GM19043 (cell line): Measurements from ENCODE around the gene SLC25A13.

ENCODE experiments used
- ATAC-seq: cut with Tn5 transposase; IDR thresholded peaks from one replicate; pipeline ENCODE4 v1.9.1; 2021; ENCODE audit warnings: low read depth; ENCODE audit not compliant: unreplicated experiment

Gene SLC25A13

DNA sequence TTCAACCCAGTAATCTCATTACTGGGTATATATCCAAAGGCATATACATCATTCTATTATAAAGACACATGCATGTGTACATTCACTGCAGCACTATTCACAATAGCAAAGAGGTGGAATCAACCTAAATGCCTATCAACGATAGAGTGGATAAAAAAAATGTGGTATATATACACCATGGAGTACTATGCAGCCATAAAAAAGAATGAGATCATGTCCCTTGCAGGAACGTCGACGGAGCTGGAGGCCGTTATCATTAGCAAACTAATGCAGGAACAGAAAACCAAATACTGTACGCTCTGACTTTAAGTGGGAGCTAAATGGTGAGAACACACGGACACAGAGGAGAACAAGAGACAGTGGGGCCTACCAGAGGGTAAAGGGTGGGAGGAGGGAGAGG is 105.5 kb downstream of the SLC25A13 start:
- no peak for ATAC-seq

GRCh38 chr7:96212474-96212873 is 109.4 kb downstream of the SLC25A13 start:
- no peak for ATAC-seq

DNA sequence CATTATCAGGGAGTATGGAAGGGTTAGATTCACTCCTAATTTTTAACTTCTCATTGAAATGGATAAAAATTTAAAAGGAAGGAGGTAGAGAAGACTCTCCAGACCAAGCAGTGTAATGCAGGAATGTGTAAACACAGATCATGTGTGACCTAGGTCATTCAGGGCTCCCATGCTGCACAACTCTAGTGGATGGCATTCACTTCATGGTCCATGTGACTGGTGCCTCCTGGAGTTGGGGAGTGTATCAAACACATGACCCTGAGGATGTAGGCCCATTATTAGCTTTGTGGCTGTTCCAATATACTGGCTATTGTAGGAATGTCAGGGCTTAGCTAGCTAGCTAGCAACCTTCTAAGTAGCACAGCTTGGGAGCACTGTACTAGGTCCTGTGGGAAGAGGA is 109.9 kb downstream of the SLC25A13 start:
- ATAC-seq, result no peak

DNA sequence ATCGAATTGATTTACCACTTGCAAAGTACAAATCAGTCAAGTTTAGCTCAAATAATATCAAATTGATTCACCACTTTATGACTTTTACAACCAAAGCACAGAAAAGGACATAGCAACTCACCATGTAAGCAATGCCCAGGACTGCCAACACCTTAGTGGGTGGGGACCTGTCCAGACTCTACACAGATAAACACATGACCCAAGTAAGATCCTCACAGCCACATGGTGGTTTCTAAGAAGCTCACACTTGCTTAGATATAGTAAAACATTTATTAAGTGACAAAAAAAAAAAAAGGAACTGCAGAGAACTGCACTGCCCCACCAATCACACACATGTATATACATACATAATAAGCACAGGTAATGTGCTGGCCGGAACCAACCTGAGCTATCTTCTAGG is 116.2 kb downstream of the SLC25A13 start:
- ATAC-seq, result no peak

DNA sequence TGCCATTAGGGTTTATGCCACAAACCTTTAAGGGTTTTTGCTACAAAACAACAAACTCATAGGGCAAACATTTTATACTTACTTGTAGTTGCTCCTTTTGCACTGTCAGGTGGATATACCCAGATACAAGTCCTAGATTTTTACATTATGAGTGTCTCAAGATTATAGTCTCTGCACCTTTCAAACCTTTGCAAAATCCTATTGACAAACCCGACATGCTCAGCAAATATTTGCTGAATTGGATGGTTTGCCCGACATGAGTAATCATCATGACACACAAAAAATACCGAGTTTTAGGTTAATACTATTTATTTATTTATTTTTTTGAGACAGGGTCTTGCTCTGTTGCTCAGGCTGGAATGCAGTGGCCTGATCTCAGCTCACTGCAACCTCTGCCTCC is 117.3 kb downstream of the SLC25A13 start:
- ATAC-seq, result no peak

- ATAC-seq, result no peak
These were observed 118.1 kb downstream of the SLC25A13 start for GRCh38 chr7:96203786-96204185.

GRCh38 chr7:96202102-96202501 is 119.8 kb downstream of the SLC25A13 start:
- ATAC-seq, result no peak

DNA sequence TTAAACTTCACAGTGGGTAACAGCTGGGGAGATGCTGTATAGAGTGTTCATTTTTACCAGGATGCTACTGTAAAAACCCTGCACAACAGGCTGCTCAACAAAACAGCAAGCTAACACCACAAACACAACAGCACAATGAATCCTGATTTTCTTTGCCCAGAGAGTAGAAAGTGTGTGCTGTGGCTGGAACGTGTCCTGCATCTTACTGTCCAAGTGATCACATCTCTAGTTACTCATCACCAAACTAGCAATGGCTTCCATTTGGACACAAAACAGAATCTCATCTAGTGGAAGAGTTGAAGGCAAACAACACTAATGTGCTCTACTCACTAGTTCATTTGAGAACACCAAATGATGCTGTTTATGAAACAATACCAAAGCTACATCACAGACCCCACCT is 121.2 kb downstream of the SLC25A13 start:
- ATAC-seq, result no peak

DNA sequence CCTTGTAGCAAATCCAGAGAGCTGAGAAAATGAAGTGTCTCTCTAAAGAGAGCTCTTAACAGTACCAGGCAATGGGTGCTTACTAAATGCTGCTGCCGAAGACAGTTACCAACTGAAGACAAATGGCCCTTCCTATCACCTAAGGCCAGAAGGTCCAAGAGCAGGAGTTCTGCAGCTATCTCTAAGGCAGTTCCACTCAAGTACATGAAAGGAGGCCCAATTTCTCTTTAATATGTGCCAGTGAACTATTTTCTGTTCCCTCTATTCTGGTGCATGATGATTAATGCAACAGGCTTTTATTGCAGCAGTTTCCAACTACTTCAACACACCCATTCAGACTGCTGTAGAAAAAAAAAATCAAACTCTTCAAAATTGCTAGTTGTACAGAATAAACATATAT is 122.5 kb downstream of the SLC25A13 start:
- no peak for ATAC-seq

DNA sequence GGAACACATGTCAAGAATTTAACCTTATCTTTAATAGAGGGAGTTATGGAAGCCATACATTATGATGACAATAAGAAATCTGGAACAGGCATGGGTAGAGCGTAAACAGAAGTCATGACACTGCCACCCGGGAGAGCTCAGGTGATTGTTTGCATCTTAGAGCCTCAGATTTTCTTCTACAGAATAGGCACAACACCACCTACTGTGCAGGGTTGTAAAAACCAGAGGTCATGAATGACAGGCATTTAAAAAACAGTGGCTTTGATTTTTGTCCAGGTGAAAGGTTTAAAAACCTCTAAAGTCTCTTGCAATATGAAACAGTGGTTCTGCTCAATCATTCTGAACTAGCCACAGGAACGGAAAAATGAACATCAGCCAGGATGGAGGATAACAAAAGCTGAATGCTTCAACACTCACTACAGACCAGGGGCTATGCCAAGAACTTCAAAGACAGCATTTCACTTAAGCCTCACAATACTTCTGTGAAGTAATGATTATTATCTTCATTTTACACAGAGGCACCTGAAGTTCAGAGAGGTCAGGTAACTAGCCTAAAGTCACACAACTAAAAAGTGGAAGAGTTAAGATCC is 123.8 kb downstream of the SLC25A13 start:
- ATAC-seq, result no peak

GRCh38 chr7:96196676-96197075 is 125.2 kb downstream of the SLC25A13 start:
- ATAC-seq, result no peak

DNA sequence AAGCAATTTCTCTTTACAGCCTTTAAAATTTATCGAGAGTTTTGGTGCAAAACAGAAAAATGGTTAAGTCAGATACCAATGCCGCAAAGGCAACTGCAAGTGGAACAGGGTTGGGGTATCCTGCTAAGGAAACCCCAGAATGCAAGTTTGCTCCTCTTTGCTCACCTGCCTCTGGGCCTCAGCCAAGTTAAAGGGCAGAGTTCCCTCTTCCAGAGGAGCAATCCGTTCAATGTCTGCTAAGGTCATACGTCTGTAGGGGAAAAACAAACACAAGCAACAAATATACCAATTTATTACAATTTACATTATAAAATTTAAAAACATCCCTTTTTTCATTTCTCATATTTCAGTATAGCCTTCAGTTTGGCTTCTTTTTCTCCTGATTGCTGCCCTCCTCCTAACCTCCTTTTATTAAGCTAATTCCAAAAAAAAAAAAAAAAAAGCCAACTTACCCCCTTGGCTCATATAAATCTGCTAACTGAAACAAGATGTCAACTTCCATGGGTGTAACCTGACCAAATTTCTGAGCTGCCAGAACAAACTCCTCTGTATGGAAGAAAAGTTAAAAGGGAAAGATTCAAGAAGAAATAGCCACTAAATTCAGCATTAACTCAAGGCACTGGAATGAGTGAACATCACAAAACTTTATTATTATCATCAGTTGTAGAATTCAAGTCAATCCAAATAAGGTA is 132.6 kb downstream of the SLC25A13 start:
- ATAC-seq, result no peak

- no peak for ATAC-seq
These were observed 133.3 kb downstream of the SLC25A13 start for GRCh38 chr7:96188591-96188991.

GRCh38 chr7:96188174-96188581 is 133.7 kb downstream of the SLC25A13 start:
- no peak for ATAC-seq

GRCh38 chr7:96187735-96188134 is 134.2 kb downstream of the SLC25A13 start:
- ATAC-seq, result no peak

- no peak for ATAC-seq
These were observed 137.1 kb downstream of the SLC25A13 start for GRCh38 chr7:96184783-96185182.

DNA sequence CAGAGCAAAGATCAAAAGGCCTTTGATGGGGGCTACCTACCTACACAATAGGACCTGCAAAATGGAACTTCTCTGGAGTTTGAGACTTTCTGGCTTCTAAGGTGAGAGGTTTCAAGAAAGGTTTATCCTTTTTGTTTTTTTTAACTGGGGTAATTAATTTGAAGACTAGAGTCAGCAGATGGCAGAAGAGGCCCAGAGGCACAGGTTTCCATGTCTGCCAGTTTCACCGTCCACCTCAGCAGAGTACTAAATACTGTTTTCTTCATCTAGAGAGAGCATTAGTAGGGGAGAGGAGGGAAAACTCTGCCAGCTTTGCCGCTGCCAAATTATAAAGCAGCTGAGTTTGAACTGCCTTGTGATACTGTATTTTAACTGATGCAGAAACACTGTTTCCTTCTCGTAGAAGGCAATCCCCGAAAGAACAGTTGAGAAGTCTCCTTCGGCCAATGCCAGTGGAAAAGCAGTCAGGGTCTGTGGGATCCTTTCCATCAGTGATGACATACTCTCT is 138.7 kb downstream of the SLC25A13 start:
- no peak for ATAC-seq

DNA sequence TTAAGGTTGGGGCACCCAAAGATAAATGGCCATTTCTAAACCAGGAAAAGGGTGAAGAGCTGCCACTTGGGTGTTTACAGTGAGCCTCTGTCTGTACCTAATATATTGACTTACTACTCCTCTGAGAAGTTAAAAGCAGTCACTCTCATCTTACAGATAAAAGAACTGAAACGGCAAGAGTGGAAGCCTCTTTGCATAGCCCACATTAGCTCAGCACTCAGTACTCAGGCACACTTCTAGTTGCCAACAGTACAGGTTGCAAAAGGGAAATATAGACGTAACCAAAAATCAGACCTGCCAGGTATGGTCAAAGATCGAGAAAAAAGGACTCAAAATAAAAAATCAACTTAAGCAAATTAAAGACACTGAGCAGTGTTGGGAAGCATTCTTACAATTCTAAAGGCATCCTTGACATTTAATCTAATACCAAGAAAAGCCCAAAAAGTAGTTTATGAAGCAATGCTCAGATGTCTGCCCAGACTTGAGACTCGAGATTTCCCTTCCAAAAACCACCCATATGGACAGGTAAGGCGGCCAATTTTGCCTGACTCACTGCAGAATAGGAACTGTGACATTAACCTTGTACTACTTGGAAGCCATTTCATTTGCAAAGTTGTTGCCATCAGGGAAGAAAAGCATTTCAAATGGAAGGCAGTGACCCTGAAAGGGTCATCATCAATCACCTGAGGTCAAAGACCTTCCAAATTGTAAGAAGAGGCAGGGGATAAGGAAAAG is 139.3 kb downstream of the SLC25A13 start:
- peak; percentile 91 for ATAC-seq

- ATAC-seq, result no peak
These were observed 140.7 kb downstream of the SLC25A13 start for GRCh38 chr7:96181174-96181573.

GRCh38 chr7:96179837-96180236 is 142.1 kb downstream of the SLC25A13 start:
- no peak for ATAC-seq

GRCh38 chr7:96179341-96179740 is 142.6 kb downstream of the SLC25A13 start:
- no peak for ATAC-seq

DNA sequence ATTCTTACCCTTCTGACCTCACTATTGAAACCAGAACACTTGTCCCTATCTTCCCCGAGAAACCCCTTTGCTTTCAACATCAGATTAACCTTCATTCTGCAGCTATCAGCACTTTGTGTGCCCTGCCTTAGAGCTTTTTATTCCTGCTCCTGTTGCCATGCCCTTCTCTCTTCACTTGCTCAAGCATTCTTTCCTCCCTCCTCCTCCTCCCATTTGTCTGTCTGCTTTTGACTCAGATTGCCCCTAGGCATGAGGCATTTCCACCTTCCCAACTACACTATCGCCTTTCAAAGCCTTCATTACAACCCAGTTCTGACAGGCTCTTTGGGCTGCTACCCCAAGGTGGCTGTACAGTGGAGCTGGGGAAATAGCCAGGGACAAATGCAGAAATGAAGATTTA is 143.3 kb downstream of the SLC25A13 start:
- ATAC-seq, result no peak
